EL (cell line): Measurements from ENCODE around the gene CLP1.
"Not testable (repeated sequence)": the region's sequence is repeated elsewhere in the genome, so short reads cannot be mapped to it uniquely, and the experiment has no call there.

Experiments used
- DNase-seq: peaks from one replicate; pipeline ENCODE4 v3.0.0-alpha.2; 2016

The CLP1 gene

GRCh38 chr11:57641011-57641807 lies 16.4 kb upstream of the CLP1 start:
- peak; percentile 64 for DNase-seq

DNA sequence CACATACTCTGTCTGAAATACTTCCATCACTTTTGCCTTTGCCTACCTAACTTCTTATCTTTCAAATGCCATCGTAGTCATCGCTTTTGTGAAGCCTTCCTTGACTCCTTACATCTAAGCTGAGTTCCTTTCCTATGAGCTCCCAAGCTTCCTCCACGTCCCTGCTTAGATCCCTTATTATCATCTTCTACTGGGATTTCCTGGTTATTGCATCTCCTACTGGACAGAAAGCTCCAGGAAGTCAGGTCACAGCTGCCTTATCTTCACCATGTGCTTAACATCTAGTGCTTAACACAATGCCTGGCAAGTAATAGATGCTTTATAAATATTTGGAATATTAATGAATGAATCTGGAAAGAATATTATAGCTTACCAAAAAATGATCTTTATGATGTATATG lies 13.8 kb upstream of the CLP1 start:
- DNase-seq = no peak

DNA sequence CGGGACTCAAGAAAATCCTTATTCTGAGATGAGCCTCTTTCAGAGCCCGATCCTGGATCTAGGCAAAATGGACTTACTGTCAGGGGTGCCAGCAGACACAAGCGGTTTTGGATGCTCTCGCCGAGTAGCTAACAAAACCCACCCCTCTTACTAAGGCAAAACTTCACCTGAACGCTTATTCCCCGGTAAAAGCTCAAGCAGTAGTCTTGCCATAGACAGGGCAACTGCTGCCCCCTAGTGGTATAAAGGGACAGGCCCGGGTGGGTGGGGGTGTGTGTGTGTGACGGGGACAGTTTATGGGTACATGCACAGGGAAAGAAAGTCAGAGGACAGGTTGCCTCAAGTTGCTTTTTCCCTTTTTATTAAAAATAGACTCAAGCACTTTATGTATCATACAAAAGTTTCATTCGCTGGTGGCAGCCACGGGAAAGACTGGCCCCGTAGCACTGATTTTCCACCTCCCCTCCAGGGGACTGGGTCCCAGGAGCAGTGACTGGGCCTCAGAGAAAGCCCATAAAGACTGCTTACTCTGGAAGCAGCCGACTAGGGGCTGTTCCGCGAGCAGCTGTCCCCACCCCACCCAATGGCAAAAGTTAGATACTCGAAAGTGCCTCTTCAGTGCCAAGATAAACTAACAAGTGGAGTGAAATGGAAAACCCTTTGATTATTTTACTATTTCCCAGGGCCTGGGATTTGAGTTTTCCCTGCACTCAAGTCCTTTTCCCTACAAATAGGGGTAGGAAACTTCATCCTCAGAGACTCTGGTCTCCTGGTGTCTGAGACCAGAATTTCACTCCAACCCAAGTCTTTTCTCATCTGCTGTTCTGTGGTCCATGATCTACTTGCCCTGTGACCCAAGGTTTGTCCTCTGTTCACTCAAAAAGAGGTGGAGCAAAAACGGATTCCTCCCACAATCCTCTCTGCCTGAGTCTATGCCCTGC lies 12.5 kb upstream of the CLP1 start:
- DNase-seq = peak; percentile 73

GRCh38 chr11:57645689-57646085 lies 11.9 kb upstream of the CLP1 start:
- no peak for DNase-seq

GRCh38 chr11:57646194-57646798 lies 11.3 kb upstream of the CLP1 start:
- DNase-seq = no peak

DNA sequence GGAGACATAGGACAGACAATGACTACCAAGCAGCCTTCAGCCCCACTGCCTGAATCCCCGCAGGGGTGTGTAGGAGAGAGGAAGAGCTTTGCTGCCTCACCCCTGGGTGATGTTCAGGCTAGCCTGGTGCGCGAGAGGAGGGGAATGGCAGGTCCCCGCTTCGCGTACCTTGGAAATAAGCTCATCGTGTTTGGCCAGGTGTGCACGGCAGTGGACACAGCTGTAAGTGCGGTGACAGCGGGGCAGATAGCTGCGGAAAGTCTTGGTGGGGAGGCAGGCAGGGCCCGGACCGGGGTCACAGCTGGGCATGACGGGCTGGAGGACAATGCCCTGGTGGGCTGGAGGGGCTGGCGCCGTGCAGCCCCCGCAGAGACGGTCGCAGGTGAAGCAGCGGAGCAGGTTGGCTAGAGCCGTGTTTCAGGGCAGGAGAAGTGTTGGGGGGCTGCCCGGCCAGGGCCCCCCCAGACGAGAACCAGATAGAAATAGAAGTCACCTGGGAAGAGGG lies 10.7 kb upstream of the CLP1 start:
- no peak for DNase-seq

DNA sequence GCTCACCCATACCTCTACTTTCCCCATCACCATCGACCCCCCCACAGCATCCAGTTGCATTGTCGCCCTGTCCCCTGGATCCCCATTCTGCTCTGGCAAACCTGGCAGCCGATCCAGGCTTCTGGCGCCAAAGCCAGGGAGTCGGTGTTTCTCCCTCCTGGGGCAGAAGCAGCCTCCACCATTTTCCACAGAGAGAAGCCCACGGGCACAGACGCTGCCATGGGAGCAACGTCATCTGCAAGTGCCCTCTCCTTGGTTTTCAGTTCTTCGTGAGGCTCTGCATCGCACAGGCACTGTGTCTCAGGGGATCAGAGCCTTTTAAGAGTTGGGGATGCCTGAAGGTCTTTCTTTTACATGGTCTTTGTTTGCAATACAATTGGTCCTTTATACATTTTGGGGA lies 10.2 kb upstream of the CLP1 start:
- DNase-seq = no peak

DNA sequence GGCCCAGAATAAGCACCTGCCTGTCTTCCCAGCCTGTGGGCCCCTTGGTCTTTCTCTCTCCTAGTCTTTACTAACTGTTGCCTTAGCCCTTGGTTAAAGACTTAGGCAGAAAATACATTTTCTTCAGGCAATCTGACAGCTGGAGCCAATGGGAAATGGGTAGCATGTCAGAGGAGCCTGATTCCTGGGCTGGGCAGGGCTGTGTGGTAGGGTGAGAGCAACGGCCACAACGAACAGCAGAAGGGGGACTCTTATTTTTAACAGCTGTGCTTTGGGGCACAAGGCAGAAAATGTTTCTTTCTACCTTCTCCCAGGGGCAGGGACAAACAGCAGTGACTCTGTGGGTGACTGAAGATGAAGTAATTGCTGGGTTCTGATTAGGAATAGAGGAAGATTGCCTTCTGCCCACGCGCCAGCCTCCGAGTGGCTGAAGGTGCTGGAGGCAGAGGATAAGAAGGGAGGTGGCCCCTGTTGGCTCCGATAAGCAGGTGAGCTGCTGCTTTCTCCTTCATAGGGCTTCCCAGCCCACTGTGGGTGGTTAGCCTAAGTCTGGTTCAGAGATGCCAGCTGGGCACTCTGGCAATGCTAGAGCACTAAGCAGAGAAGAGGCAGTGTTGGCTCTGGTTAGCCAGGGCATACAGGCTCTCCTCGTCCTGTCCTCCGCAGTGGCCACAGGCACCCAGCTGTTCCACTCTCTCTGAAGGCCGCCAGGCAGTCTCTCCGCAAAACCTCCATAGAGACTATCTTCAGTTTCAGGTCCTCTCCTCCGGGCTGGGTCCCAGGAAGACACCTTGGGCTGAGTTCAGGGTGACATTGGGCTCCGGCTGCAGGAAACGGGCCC lies 9.4 kb upstream of the CLP1 start:
- DNase-seq = no peak

DNA sequence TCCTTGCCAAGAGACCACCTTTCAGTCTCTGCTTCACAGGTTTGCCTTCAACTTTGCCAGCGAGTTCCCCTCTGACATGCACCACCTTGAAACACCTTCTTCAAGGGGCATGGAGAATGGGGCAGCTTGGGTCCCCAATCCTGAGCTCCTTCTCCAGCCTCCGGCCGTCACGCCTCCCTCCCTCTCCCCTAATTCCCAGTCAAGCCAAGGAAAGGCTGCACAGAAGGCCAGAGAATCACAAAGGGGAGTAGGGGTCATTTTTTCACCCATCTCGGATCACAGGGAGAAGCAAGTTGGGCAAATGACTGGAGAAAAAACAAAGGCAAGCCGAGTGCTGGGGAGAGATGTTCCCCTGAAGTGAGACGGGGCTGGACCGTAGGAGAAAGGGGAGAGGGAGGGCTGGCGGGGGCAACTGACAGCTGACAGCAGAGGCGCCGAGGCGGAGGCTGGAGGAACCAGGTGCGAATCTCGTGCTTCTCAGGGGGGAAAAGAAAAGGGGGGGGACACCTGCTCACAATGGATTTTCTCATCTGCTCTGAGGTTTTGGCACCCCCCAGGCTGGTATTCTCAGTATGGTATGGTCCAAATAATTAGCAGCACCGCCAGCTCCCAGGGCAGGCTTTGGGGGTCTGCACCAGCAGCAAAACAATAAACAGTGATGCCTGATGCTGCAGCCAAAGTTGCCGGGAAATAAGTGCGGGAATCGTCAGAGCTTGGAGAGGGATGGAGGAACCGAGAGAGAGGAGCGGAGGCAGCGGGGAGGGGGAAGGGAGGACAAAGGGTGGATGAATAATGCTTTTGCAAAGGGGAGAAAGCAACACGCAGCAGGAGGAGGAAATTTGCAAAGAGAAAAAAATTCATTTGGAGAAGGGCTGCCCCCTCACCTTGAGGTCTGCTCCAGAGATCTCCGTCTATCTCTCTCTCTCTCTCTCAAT lies 8.5 kb upstream of the CLP1 start:
- DNase-seq = peak; percentile 57

GRCh38 chr11:57649826-57650738 lies 7.5 kb upstream of the CLP1 start, which contains the start of gene YPEL4:
TSS of gene YPEL4 (minus strand) at chr11:57649912. CDS start at chr11:57647107, 2,805 bp downstream.
- peak; percentile 87 for DNase-seq

GRCh38 chr11:57650739-57651090 lies 6.8 kb upstream of the CLP1 start:
- DNase-seq = no peak

GRCh38 chr11:57651408-57651807 lies 6.2 kb upstream of the CLP1 start:
- no peak for DNase-seq

DNA sequence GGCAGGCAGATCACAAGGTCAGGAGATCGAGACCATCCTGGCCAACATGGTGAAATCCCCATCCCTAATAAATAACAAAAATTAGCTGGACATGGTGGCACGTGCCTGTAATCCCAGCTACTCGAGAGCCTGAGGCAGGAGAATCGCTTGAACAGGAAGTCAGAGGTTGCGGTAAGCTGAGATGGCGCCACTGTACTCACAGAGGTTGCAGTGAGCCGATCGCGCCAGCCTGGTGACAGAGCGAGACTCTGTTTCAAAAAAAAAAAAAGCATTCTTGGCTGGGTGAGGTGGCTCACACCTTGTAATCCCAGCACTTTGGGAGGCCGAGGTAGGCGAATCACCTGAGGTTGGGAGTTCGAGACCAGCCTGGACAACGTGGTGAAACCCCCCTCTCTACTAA lies 5.3 kb upstream of the CLP1 start:
- not testable (repeated sequence) for DNase-seq

GRCh38 chr11:57652662-57653061 lies 4.9 kb upstream of the CLP1 start:
- DNase-seq = no peak

GRCh38 chr11:57653163-57653562 lies 4.4 kb upstream of the CLP1 start:
- no peak for DNase-seq

DNA sequence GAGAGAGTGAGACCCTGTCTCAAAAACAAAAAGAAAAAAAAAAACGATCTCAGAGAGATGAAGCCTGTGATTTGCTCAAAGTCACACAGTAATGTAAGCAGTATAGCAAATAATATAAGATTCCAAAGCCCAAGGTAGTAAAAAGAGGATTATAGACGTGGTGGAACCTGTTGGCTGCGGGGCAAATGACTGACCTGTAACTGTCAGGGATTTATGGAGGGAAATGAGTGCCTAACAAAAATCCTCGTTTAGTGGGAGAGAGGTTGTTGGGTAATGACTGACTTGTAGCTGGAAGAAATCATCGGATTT lies 723 bp upstream of the CLP1 start:
- no peak for DNase-seq

DNA sequence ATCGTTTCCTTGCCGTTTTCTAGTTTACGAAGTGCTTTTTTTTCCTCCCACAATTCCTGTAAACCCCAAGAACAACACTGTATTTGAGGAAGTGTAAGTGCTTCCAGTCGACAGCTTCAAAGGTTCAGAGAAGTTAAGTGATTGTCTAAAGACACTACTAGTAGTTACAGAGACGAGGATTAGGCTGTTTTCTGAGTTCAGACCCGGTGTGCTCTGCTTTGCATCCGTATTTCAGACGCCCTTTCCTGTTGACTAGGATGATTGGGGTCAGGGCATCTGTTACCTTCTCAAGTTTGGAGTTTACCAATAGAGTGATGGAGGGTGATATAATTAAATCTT lies 430 bp downstream of the CLP1 start:
- no peak for DNase-seq

GRCh38 chr11:57659669-57660068 lies 2.1 kb downstream of the CLP1 start:
- no peak for DNase-seq

DNA sequence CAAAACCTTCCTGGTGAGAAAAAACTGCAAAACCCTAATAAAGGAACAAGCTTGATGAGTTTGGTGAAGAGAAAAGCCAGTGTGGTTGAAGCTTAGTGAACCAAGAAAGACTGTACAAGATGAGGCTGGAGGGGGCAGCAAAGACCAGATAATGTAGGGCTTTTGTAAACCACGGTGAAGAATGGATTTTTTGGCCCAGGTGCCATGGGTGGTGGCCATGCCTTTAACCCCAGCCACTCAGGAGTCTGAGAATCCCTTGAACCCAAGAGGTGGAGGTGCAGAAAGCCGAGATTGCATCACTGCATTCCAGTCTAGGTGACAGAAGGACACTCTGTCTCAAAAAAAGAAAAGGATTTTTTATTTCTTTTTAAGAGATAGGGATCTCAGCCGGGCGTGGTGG lies 5.3 kb downstream of the CLP1 start:
- DNase-seq = no peak

- DNase-seq = no peak
Measured at GRCh38 chr11:57663975-57664374, 6.4 kb downstream of the CLP1 start.
